Mesothelial cell of epicardium (in vitro differentiated cells): ENCODE data around the gene DYNC1H1. TPM values are rescaled to one million over a fixed set of nuclear protein-coding genes. Genes with fewer than 3 reads are reported as not detected.
"Not testable (repeated sequence)": the region's sequence is repeated elsewhere in the genome, so short reads cannot be mapped to it uniquely, and the experiment has no call there.

Experiments
- DNase-seq, 2 experiments: peaks; one replicate each; pipeline ENCODE4 v3.0.0; 2021; ENCODE audit warnings: low spot score in 2 of 2; ENCODE audit not compliant: unreplicated experiment in 2 of 2
- H3K27ac Mint-ChIP-seq: 2 replicates; pipeline ENCODE4 v1.8.0; 2021; ENCODE audit warnings: mixed read lengths
- H3K27me3 Mint-ChIP-seq: 2 replicates; pipeline ENCODE4 v1.8.0; 2021; ENCODE audit warnings: low read depth, mixed read lengths
- H3K36me3 Mint-ChIP-seq: 2 replicates; pipeline ENCODE4 v1.8.0; 2021; ENCODE audit warnings: mixed read lengths
- H3K4me1 Mint-ChIP-seq: 2 replicates; pipeline ENCODE4 v1.8.0; 2021; ENCODE audit warnings: mixed read lengths
- H3K4me3 Mint-ChIP-seq: 2 replicates; pipeline ENCODE4 v1.8.0; 2021; ENCODE audit warnings: mild to moderate bottlenecking, moderate library complexity, mixed read lengths
- H3K9me3 Mint-ChIP-seq: 2 replicates; pipeline ENCODE4 v1.8.0; 2021; ENCODE audit warnings: mixed read lengths
- total RNA-seq: library from RNA; stranded (reverse); gene quantifications from 3 replicates; pipeline ENCODE4 v1.2.1, GENCODE V29; 2021
- TF ChIP-seq, protein P1 (sequence below): fragments of 200-600 bp; sonication (generic); IDR thresholded peaks from one replicate; pipeline ENCODE4 v1.5.0; 2021; ENCODE audit warnings: antibody characterized with exemption; ENCODE audit not compliant: unreplicated experiment

The DYNC1H1 gene
- total RNA-seq, 1 donor from 2014 or later: 515 TPM

DNA sequence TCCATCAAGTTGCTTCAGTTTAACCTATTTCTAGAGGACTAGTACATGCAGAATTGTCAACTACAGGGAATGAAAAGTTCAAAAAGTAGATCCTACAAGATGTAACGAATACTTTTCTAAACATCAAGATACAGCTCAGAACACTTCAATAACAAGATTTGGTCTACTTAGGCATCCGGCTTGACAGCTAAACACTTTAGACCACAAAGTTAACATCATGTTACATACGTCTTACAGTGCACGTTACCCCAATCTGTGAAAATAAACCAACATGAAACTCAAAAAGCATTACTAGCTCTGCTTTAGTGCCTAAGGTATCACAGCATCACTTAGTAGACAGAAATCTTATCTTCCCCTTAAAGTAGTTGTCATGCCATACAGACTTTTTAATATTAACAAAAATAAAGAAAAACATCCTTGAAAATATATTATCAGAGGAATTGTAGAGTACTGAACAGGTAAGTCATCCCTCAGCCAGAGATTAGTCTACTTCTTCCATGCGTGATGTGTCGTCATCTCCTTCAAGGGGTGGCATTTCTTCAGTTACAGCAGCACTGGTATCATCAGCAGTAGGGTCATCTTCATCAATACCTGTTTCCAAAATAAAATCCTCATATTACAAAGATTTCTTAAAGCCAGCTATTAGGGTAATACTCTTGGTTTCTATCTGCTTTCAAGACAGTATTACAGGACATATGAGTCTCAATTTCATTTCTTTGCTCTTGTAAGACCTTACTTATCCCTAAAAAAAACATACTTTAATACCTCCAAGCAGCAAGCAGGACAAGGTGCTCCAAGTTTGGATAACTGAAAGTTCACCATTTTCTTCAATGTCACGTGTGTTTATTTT, 117.1 kb downstream of the DYNC1H1 start:
- Mint-ChIP-seq H3K4me1 (peaks cover 38% of the 10 kb centered on the region), H3K27me3 (no peaks in the 10 kb centered on the region), H3K4me3 (no peak overlapping the region), H3K27ac (no peak overlapping the region), H3K36me3 (peaks cover 68% of the 10 kb centered on the region), H3K9me3 (no peaks in the 10 kb centered on the region)
- TF ChIP-seq, protein P1, sequence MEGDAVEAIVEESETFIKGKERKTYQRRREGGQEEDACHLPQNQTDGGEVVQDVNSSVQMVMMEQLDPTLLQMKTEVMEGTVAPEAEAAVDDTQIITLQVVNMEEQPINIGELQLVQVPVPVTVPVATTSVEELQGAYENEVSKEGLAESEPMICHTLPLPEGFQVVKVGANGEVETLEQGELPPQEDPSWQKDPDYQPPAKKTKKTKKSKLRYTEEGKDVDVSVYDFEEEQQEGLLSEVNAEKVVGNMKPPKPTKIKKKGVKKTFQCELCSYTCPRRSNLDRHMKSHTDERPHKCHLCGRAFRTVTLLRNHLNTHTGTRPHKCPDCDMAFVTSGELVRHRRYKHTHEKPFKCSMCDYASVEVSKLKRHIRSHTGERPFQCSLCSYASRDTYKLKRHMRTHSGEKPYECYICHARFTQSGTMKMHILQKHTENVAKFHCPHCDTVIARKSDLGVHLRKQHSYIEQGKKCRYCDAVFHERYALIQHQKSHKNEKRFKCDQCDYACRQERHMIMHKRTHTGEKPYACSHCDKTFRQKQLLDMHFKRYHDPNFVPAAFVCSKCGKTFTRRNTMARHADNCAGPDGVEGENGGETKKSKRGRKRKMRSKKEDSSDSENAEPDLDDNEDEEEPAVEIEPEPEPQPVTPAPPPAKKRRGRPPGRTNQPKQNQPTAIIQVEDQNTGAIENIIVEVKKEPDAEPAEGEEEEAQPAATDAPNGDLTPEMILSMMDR: no peak
- DNase-seq: no peak

DNA sequence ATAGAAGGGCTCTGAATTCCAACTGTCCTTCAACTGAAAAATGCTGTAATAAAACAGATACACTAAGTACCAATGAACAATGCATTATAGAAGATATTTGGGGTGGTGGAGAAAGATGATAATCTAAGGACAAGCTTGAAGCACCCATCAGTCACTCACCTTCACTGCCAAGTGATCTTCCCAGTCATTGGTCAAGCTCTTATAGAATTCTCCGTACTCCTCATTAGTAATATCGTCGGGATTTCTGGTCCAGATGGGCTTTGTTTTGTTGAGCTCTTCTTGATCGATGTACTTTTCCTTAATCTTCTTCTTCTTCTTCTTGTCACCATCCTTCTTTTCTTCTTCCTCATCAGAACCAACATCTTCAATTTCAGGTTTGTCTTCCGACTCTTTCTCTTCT, 120.1 kb downstream of the DYNC1H1 start:
- peak overlapping the region; percentile 94 for H3K4me3 Mint-ChIP-seq
- peaks cover 53% of the 10 kb centered on the region for H3K4me1 Mint-ChIP-seq
- peak overlapping the region; percentile 22 for H3K27ac Mint-ChIP-seq
- not testable (repeated sequence) for H3K27me3 Mint-ChIP-seq, H3K9me3 Mint-ChIP-seq, DNase-seq
- H3K36me3 Mint-ChIP-seq: peaks cover 53% of the 10 kb centered on the region

DNA sequence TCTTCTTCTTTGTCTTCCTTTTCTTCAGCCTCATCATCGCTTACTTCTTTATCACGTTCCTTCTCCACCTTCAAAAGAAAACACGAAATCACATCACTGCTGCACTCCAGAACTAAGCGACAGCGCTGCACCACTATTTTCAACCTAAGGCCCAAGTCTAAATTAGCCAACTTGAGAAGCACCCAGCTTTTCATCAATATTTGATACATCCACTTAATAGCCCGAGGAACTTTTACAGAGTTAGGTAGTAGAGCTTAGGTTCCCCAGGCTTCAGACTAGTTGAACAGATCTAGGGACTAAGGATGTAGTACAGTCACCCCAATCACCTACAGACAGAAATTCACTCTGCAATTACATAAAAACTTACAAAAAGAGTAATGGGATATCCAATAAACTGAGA, 120.6 kb downstream of the DYNC1H1 start:
- DNase-seq: no peak
- Mint-ChIP-seq H3K27me3 (no peaks in the 10 kb centered on the region), H3K27ac (peak overlapping the region; percentile 22), H3K4me1 (peaks cover 56% of the 10 kb centered on the region), H3K4me3 (peak overlapping the region; percentile 94), H3K9me3 (no peaks in the 10 kb centered on the region), H3K36me3 (peaks cover 49% of the 10 kb centered on the region)
- TF ChIP-seq, protein P1: no peak

DNA sequence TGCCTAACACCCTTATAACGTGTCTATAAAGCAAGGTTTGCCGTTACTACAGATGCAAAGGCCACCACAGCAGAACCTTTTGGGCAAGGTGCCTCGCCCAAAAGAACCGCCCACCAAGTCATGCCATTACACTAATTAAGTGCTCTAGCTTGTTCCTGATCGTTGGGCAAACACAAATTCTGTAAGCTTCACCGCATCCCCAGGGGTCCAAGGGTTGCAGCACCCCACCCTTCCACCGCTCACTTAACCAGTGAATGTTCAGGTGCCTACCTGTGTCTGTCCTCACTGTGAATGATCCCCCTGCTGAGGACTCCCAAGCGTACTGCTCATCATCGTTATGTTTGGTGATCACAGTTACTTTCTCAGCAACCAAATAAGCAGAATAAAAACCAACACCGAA, 121.1 kb downstream of the DYNC1H1 start:
- Mint-ChIP-seq H3K27ac (peak overlapping the region; percentile 98), H3K36me3 (peaks cover 44% of the 10 kb centered on the region), H3K4me1 (peaks cover 56% of the 10 kb centered on the region), H3K9me3 (no peaks in the 10 kb centered on the region), H3K4me3 (peak overlapping the region; percentile 94), H3K27me3 (no peaks in the 10 kb centered on the region)
- DNase-seq: no peak
- TF ChIP-seq, protein P1: no peak

DNA sequence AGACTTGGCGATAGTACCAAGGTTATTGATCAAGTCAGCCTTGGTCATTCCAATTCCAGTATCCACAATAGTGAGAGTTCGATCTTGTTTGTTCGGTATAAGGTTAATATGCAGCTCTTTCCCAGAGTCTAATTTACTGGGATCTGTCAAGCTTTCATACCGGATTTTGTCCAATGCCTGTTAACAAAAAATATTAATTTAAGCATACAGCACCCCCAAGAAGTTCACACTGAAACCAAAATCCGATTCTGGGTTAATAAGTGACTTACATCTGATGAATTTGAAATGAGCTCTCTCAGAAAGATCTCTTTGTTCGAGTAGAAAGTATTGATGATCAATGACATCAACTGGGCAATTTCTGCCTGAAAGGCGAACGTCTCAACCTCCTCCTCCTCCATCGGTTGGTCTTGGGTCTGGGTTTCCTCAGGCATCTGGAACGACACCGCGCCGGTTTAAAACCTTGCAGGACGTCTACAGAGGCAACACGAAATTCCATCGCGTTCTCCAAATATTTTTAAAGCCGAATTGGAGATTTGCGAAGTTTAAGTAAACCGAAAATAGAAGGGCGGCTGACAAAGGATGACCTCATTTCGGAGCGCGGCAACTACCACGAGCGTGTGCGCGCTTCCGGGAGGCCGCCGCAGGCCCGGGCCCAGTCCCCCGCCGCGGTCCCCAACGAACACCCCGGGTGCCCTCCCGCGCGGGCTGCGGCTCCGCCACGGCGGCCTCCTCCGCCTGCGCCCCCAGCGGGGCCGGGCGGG, 121.8 kb downstream of the DYNC1H1 start:
- Mint-ChIP-seq H3K27ac (peak overlapping the region; percentile 98), H3K4me3 (peak overlapping the region; percentile 94), H3K36me3 (peaks cover 37% of the 10 kb centered on the region)

More for the DNA sequence above, 121.8 kb downstream of the DYNC1H1 start:
- TF ChIP-seq, protein P1: no peak
- peaks cover 56% of the 10 kb centered on the region for H3K4me1 Mint-ChIP-seq
- H3K9me3 Mint-ChIP-seq: no peaks in the 10 kb centered on the region
- no peaks in the 10 kb centered on the region for H3K27me3 Mint-ChIP-seq
- DNase-seq: peak in 1 of 2 experiments; percentile 55
